ENCODE measurements around the gene PTPRD. TPM values are rescaled to one million over a fixed set of nuclear protein-coding genes. Genes with fewer than 3 reads are reported as not detected.

PTPRD gene
- total and polyA plus RNA-seq, 9 donors = 16.2 to 231 (median 85.8) TPM

DNA sequence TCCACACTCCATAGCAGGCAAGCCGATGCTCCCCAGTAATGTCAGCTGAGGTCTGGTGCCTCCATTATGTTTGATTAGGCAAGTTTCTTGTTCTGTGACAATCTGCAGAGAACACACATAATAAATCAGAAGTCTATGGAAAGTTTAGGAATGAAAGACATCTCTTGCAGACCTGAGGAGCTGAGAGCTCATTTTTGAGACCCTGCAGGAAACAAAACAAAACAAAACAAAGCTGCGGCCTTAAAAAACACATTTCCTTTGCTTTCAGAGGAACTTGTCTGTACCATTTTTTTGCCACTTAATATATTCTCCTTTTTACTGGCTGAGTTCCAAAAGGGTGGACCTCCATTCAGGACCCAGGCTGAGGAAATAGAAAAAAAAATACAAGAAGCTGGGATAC lies 2332.0 kb downstream of the PTPRD start:
- Histone ChIP-seq H3K4me3 (no peak overlapping the region), H3K36me3 (no peaks in the 10 kb centered on the region), H3K4me1 (ENCODE audit: insufficient read depth) (peaks cover 1% of the 10 kb centered on the region), H3K9me3 (no peaks in the 10 kb centered on the region), H3K27ac (no peak overlapping the region), H3K27me3 (no peaks in the 10 kb centered on the region)
- 73 to 79% (median 74%) methylated on average over 2 of the region's 2 CpGs for WGBS, 3 donors
- no peak for TF ChIP-seq EP300 (IDR thresholded peaks at IDR 0.05)
- TF ChIP-seq, protein P1, sequence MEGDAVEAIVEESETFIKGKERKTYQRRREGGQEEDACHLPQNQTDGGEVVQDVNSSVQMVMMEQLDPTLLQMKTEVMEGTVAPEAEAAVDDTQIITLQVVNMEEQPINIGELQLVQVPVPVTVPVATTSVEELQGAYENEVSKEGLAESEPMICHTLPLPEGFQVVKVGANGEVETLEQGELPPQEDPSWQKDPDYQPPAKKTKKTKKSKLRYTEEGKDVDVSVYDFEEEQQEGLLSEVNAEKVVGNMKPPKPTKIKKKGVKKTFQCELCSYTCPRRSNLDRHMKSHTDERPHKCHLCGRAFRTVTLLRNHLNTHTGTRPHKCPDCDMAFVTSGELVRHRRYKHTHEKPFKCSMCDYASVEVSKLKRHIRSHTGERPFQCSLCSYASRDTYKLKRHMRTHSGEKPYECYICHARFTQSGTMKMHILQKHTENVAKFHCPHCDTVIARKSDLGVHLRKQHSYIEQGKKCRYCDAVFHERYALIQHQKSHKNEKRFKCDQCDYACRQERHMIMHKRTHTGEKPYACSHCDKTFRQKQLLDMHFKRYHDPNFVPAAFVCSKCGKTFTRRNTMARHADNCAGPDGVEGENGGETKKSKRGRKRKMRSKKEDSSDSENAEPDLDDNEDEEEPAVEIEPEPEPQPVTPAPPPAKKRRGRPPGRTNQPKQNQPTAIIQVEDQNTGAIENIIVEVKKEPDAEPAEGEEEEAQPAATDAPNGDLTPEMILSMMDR (IDR thresholded peaks at IDR 0.05) = no peak
- TF ChIP-seq POLR2A (IDR thresholded peaks at IDR 0.05) = no peak
- intact Hi-C loops (cut with DNase I) = no loop called here
- no peak for DNase-seq

DNA sequence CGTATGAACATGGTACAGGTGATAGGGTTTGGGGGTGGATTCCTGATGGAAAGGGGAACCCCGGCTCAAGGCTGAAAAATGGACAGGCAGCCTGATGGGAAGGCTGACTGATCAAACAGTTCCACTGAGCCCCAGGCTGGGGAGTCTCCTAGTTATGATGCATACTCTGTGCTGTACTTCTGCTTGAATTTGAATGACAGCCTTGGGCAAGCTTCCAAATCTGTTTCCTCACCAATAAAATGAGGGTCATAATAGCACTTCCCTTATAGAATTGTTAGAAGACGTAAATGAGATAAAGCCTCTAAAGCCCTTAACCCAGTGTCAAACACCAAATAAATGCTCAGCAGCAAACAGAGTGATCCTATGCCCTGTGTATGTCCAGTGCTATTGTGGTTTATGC lies 2334.8 kb downstream of the PTPRD start:
- Histone ChIP-seq H3K27me3 (no peaks in the 10 kb centered on the region), H3K4me3 (no peak overlapping the region), H3K27ac (no peak overlapping the region), H3K9me3 (no peaks in the 10 kb centered on the region), H3K4me1 (ENCODE audit: insufficient read depth) (no peaks in the 10 kb centered on the region), H3K36me3 (no peaks in the 10 kb centered on the region)
- DNase-seq = no peak
- intact Hi-C loops (cut with DNase I) = no loop called here
- 86 to 91% (median 89%) methylated on average over 3 of the region's 3 CpGs for WGBS, 3 donors
- TF ChIP-seq POLR2A (IDR thresholded peaks at IDR 0.05) (no peak), EP300 (IDR thresholded peaks at IDR 0.05) (no peak)
- TF ChIP-seq, protein P1 (IDR thresholded peaks at IDR 0.05) = no peak

DNA sequence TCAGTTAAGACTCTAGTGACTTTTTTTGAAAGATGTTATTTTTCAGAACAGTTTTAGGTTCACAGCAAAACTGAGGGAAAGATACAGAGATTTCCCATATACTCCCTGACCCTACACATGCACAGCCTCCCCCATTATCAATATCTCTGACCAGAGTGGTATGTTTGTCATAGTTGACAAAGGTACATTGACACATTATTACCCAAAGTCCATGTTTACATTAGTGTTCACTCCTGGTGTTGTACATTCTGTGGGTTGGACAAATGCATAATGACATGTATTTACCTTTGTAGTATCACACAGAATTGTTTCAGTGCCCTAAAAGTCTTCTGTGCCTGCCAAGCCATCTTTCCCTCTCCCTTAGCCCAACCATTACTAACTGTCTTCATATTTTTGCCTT lies 2342.6 kb downstream of the PTPRD start:
- DNase-seq = no peak
- H3K36me3 ChIP-seq = no peaks in the 10 kb centered on the region
- H3K27ac ChIP-seq = no peak overlapping the region
- no peak for TF ChIP-seq EP300 (IDR thresholded peaks at IDR 0.05)
- TF ChIP-seq, protein P1 (IDR thresholded peaks at IDR 0.05) = no peak
- intact Hi-C loops (cut with DNase I) = no loop called here
- H3K4me1 ChIP-seq (ENCODE audit: insufficient read depth) = peaks cover 6% of the 10 kb centered on the region
- no peaks in the 10 kb centered on the region for H3K27me3 ChIP-seq
- H3K4me3 ChIP-seq = no peak overlapping the region
- H3K9me3 ChIP-seq = no peaks in the 10 kb centered on the region

DNA sequence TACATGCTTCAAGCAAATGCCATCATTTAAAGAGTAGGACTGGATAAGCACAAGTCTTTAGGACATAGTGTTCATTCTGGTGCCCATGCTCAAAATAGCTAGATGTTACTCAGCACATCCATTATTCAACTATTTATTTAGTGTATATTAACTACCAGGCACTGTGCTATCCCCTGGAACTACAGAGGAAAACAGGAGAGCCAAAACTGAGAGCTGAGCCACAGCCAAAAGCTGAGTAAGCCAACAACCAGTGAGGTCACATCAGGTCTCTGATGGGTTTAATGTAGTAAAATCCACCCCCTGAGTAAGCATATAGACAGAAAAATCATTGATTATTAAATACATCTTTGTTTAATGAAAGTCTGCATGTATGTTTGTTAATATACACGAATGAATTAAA lies 2343.9 kb downstream of the PTPRD start:
- H3K27me3 ChIP-seq = no peaks in the 10 kb centered on the region
- TF ChIP-seq, protein P1 (IDR thresholded peaks at IDR 0.05) = no peak
- TF ChIP-seq EP300 (IDR thresholded peaks at IDR 0.05) (no peak), POLR2A (IDR thresholded peaks at IDR 0.05) (no peak)
- 53 to 91% (median 86%) methylated on average over 1 of the region's 1 CpG for WGBS, 3 donors
- no peak for DNase-seq
- H3K4me3 ChIP-seq = no peak overlapping the region
- intact Hi-C loops (cut with DNase I) = no loop called here
- no peaks in the 10 kb centered on the region for H3K9me3 ChIP-seq
- H3K4me1 ChIP-seq (ENCODE audit: insufficient read depth) = peaks cover 6% of the 10 kb centered on the region
- H3K27ac ChIP-seq = no peak overlapping the region
- H3K36me3 ChIP-seq = no peaks in the 10 kb centered on the region

Data from ovary (tissue), 9 donors.